GM21529 (cell line): ENCODE data around the gene STX8.
A peak's percentile ranks its signal among the peaks of the same experiment; 100 is the strongest.

Experiments used
- ATAC-seq: cut with Tn5 transposase; IDR thresholded peaks from one replicate; pipeline ENCODE4 v1.9.1; 2021; ENCODE audit not compliant: unreplicated experiment

Gene STX8

GRCh38 chr17:9217151-9218056 is 358.2 kb downstream of the STX8 start:
- no peak for ATAC-seq

- no peak for ATAC-seq
These were observed 360.2 kb downstream of the STX8 start for GRCh38 chr17:9215465-9215864.

- ATAC-seq, result no peak
These were observed 362.3 kb downstream of the STX8 start for GRCh38 chr17:9213303-9213640.

GRCh38 chr17:9212376-9213302 is 363.0 kb downstream of the STX8 start:
- no peak for ATAC-seq

GRCh38 chr17:9211133-9211765 is 364.4 kb downstream of the STX8 start:
- ATAC-seq, result no peak

GRCh38 chr17:9209781-9210370 is 365.7 kb downstream of the STX8 start:
- ATAC-seq, result no peak

GRCh38 chr17:9209347-9209746 is 366.3 kb downstream of the STX8 start:
- no peak for ATAC-seq

GRCh38 chr17:9208381-9209105 is 367.1 kb downstream of the STX8 start:
- ATAC-seq, result no peak

- no peak for ATAC-seq
These were observed 368.8 kb downstream of the STX8 start for GRCh38 chr17:9206741-9207332.

- ATAC-seq, result no peak
These were observed 369.3 kb downstream of the STX8 start for GRCh38 chr17:9206410-9206703.

- no peak for ATAC-seq
These were observed 369.9 kb downstream of the STX8 start for GRCh38 chr17:9205520-9206409.

- no peak for ATAC-seq
These were observed 370.8 kb downstream of the STX8 start for GRCh38 chr17:9204637-9205329.

- ATAC-seq, result no peak
These were observed 371.7 kb downstream of the STX8 start for GRCh38 chr17:9203771-9204425.

- no peak for ATAC-seq
These were observed 373.1 kb downstream of the STX8 start for GRCh38 chr17:9202532-9202931.

GRCh38 chr17:9200699-9201359 is 374.8 kb downstream of the STX8 start:
- ATAC-seq, result peak; percentile 69
